Activated naive CD8-positive, alpha-beta T cell treated with anti-CD3 and anti-CD28 coated beads for 36 hours (primary cell): ENCODE results near the gene MAP6D1. TPM values are rescaled to one million over a fixed set of nuclear protein-coding genes. Genes with fewer than 3 reads are reported as not detected.
"Not testable (repeated sequence)": the region's sequence is repeated elsewhere in the genome, so short reads cannot be mapped to it uniquely, and the experiment has no call there.

ENCODE experiments used
- DNase-seq: peaks from one replicate; pipeline ENCODE4 v3.0.0; 2021
- H3K27ac Mint-ChIP-seq: one replicate; pipeline ENCODE4 v1.8.0; 2022; ENCODE audit warnings: mild to moderate bottlenecking, moderate library complexity, mixed read lengths
- H3K27me3 Mint-ChIP-seq: one replicate; pipeline ENCODE4 v1.8.0; 2022; ENCODE audit warnings: mild to moderate bottlenecking, mixed read lengths
- H3K36me3 Mint-ChIP-seq: one replicate; pipeline ENCODE4 v1.8.0; 2021; ENCODE audit warnings: mild to moderate bottlenecking, mixed read lengths
- H3K4me1 Mint-ChIP-seq: one replicate; pipeline ENCODE4 v1.8.0; 2021; ENCODE audit warnings: mixed read lengths
- H3K4me3 Mint-ChIP-seq: one replicate; pipeline ENCODE4 v1.8.0; 2022; ENCODE audit warnings: mild to moderate bottlenecking, moderate library complexity, mixed read lengths
- H3K9me3 Mint-ChIP-seq: one replicate; pipeline ENCODE4 v1.8.0; 2022; ENCODE audit warnings: mixed read lengths
- total RNA-seq, 2 experiments: library from RNA; stranded (reverse); gene quantifications; one replicate each; pipeline ENCODE4 v1.2.3, GENCODE V29; 2021

The MAP6D1 gene
- total RNA-seq, 2 experiments from 2014 or later: 5.3 to 6.5 TPM

- peaks cover 34% of the 10 kb centered on the region for H3K36me3 Mint-ChIP-seq
Measured at GRCh38 chr3:183796372-183796771, 29.0 kb downstream of the MAP6D1 start.

GRCh38 chr3:183794452-183794851 lies 30.9 kb downstream of the MAP6D1 start:
- DNase-seq: no peak
- peaks cover 34% of the 10 kb centered on the region for H3K36me3 Mint-ChIP-seq
- H3K9me3 Mint-ChIP-seq: no peaks in the 10 kb centered on the region
- H3K4me1 Mint-ChIP-seq: peaks cover 4% of the 10 kb centered on the region
- H3K27ac Mint-ChIP-seq: no peak overlapping the region
- H3K4me3 Mint-ChIP-seq: no peak overlapping the region
- no peaks in the 10 kb centered on the region for H3K27me3 Mint-ChIP-seq

More at GRCh38 chr3:183796372-183796771, 29.0 kb downstream of the MAP6D1 start:
- DNase-seq: no peak
- H3K27me3 Mint-ChIP-seq: no peaks in the 10 kb centered on the region
- H3K4me1 Mint-ChIP-seq: no peaks in the 10 kb centered on the region
- H3K9me3 Mint-ChIP-seq: no peaks in the 10 kb centered on the region
- no peak overlapping the region for H3K4me3 Mint-ChIP-seq
- no peak overlapping the region for H3K27ac Mint-ChIP-seq

- peaks cover 32% of the 10 kb centered on the region for H3K36me3 Mint-ChIP-seq
- no peak for DNase-seq
- no peaks in the 10 kb centered on the region for H3K9me3 Mint-ChIP-seq
- H3K4me1 Mint-ChIP-seq: peaks cover 8% of the 10 kb centered on the region
- no peaks in the 10 kb centered on the region for H3K27me3 Mint-ChIP-seq
- H3K4me3 Mint-ChIP-seq: no peak overlapping the region
- no peak overlapping the region for H3K27ac Mint-ChIP-seq
Measured at GRCh38 chr3:183792976-183793375, 32.4 kb downstream of the MAP6D1 start.

GRCh38 chr3:183790700-183791099 lies 34.7 kb downstream of the MAP6D1 start:
- Mint-ChIP-seq H3K4me1 (peaks cover 8% of the 10 kb centered on the region), H3K27me3 (no peaks in the 10 kb centered on the region), H3K27ac (no peak overlapping the region), H3K9me3 (no peaks in the 10 kb centered on the region), H3K4me3 (no peak overlapping the region), H3K36me3 (peaks cover 36% of the 10 kb centered on the region)
- no peak for DNase-seq

- Mint-ChIP-seq H3K9me3 (no peaks in the 10 kb centered on the region), H3K27ac (no peak overlapping the region), H3K4me1 (peaks cover 8% of the 10 kb centered on the region), H3K4me3 (no peak overlapping the region), H3K27me3 (no peaks in the 10 kb centered on the region), H3K36me3 (peaks cover 37% of the 10 kb centered on the region)
- DNase-seq: no peak
Measured at GRCh38 chr3:183789826-183790225, 35.6 kb downstream of the MAP6D1 start.

GRCh38 chr3:183784503-183784902 lies 40.9 kb downstream of the MAP6D1 start:
- H3K9me3 Mint-ChIP-seq, H3K4me3 Mint-ChIP-seq, DNase-seq, H3K27ac Mint-ChIP-seq, H3K27me3 Mint-ChIP-seq, H3K4me1 Mint-ChIP-seq: not testable (repeated sequence)
- peaks cover 46% of the 10 kb centered on the region for H3K36me3 Mint-ChIP-seq

GRCh38 chr3:183782576-183783276 lies 42.7 kb downstream of the MAP6D1 start:
- Mint-ChIP-seq H3K4me3 (no peak overlapping the region), H3K9me3 (no peaks in the 10 kb centered on the region), H3K36me3 (peaks cover 43% of the 10 kb centered on the region), H3K27ac (no peak overlapping the region), H3K4me1 (peaks cover 2% of the 10 kb centered on the region), H3K27me3 (no peaks in the 10 kb centered on the region)
- no peak for DNase-seq

- no peak for DNase-seq
- Mint-ChIP-seq H3K36me3 (peaks cover 40% of the 10 kb centered on the region), H3K4me3 (no peak overlapping the region), H3K9me3 (no peaks in the 10 kb centered on the region), H3K27me3 (no peaks in the 10 kb centered on the region), H3K27ac (no peak overlapping the region), H3K4me1 (peaks cover 2% of the 10 kb centered on the region)
Measured at GRCh38 chr3:183781246-183781645, 44.1 kb downstream of the MAP6D1 start.

- Mint-ChIP-seq H3K27ac (no peak overlapping the region), H3K36me3 (peaks cover 39% of the 10 kb centered on the region), H3K9me3 (no peaks in the 10 kb centered on the region), H3K27me3 (no peaks in the 10 kb centered on the region), H3K4me1 (peaks cover 2% of the 10 kb centered on the region), H3K4me3 (no peak overlapping the region)
- no peak for DNase-seq
Measured at GRCh38 chr3:183779896-183780465, 45.4 kb downstream of the MAP6D1 start.

- H3K27ac Mint-ChIP-seq: no peak overlapping the region
- H3K9me3 Mint-ChIP-seq: no peaks in the 10 kb centered on the region
- no peaks in the 10 kb centered on the region for H3K27me3 Mint-ChIP-seq
- no peak for DNase-seq
- no peak overlapping the region for H3K4me3 Mint-ChIP-seq
- H3K36me3 Mint-ChIP-seq: peaks cover 35% of the 10 kb centered on the region
- H3K4me1 Mint-ChIP-seq: no peaks in the 10 kb centered on the region
Measured at GRCh38 chr3:183777016-183777618, 48.3 kb downstream of the MAP6D1 start.

- not testable (repeated sequence) for H3K4me3 Mint-ChIP-seq, H3K9me3 Mint-ChIP-seq, H3K4me1 Mint-ChIP-seq, H3K27ac Mint-ChIP-seq, DNase-seq, H3K27me3 Mint-ChIP-seq
- H3K36me3 Mint-ChIP-seq: peaks cover 33% of the 10 kb centered on the region
Measured at GRCh38 chr3:183776451-183776850, 48.9 kb downstream of the MAP6D1 start.

- Mint-ChIP-seq H3K27ac (no peak overlapping the region), H3K27me3 (no peaks in the 10 kb centered on the region), H3K36me3 (peaks cover 28% of the 10 kb centered on the region), H3K4me1 (no peaks in the 10 kb centered on the region), H3K4me3 (no peak overlapping the region), H3K9me3 (no peaks in the 10 kb centered on the region)
- no peak for DNase-seq
Measured at GRCh38 chr3:183775781-183776180, 49.6 kb downstream of the MAP6D1 start.

- DNase-seq: no peak
- H3K4me1 Mint-ChIP-seq: no peaks in the 10 kb centered on the region
- no peaks in the 10 kb centered on the region for H3K9me3 Mint-ChIP-seq
- H3K4me3 Mint-ChIP-seq: no peak overlapping the region
- H3K27ac Mint-ChIP-seq: no peak overlapping the region
- no peaks in the 10 kb centered on the region for H3K27me3 Mint-ChIP-seq
- H3K36me3 Mint-ChIP-seq: peaks cover 28% of the 10 kb centered on the region
Measured at GRCh38 chr3:183774631-183775030, 50.7 kb downstream of the MAP6D1 start.

GRCh38 chr3:183769453-183769852 lies 55.9 kb downstream of the MAP6D1 start:
- no peak for DNase-seq
- Mint-ChIP-seq H3K4me1 (peaks cover 2% of the 10 kb centered on the region), H3K27me3 (no peaks in the 10 kb centered on the region), H3K27ac (no peak overlapping the region), H3K36me3 (peaks cover 24% of the 10 kb centered on the region), H3K9me3 (no peaks in the 10 kb centered on the region), H3K4me3 (no peak overlapping the region)

GRCh38 chr3:183768114-183768513 lies 57.3 kb downstream of the MAP6D1 start:
- H3K27ac Mint-ChIP-seq: no peak overlapping the region
- H3K9me3 Mint-ChIP-seq: no peaks in the 10 kb centered on the region
- H3K36me3 Mint-ChIP-seq: peaks cover 15% of the 10 kb centered on the region
- H3K27me3 Mint-ChIP-seq: no peaks in the 10 kb centered on the region
- H3K4me1 Mint-ChIP-seq: peaks cover 2% of the 10 kb centered on the region
- H3K4me3 Mint-ChIP-seq: no peak overlapping the region
- no peak for DNase-seq
